SJCRH30 (cell line): ENCODE results near the gene MUC15. TPM values are rescaled to one million over a fixed set of nuclear protein-coding genes. Genes with fewer than 3 reads are reported as not detected.

ENCODE experiments used
- DNase-seq, 2 experiments: peaks; one replicate each; pipeline ENCODE4 v3.0.0-alpha.2; 2015 to 2020
- H3K27ac ChIP-seq: fragments of 250-450 bp; sonication (Bioruptor Pico); 2 replicates; pipeline ENCODE4 v1.5.1; 2020; ENCODE audit warnings: mild to moderate bottlenecking, moderate library complexity
- H3K27me3 ChIP-seq: fragments of 250-450 bp; sonication (Bioruptor Pico); 2 replicates; pipeline ENCODE4 v1.5.1; 2020; ENCODE audit warnings: mild to moderate bottlenecking, moderate library complexity
- H3K36me3 ChIP-seq: fragments of 250-450 bp; sonication (Bioruptor Pico); 2 replicates; pipeline ENCODE4 v1.5.1; 2020; ENCODE audit warnings: mild to moderate bottlenecking, moderate library complexity
- H3K4me1 ChIP-seq: fragments of 250-450 bp; sonication (Bioruptor Pico); 2 replicates; pipeline ENCODE4 v1.5.1; 2020; ENCODE audit warnings: mild to moderate bottlenecking, moderate library complexity
- H3K4me3 ChIP-seq: fragments of 250-450 bp; sonication (Bioruptor Pico); 2 replicates; pipeline ENCODE4 v1.5.1; 2020; ENCODE audit warnings: mild to moderate bottlenecking, moderate library complexity
- H3K9me3 ChIP-seq: fragments of 250-450 bp; sonication (Bioruptor Pico); replicated peaks from 2 replicates; pipeline ENCODE4 v1.5.1; 2020; ENCODE audit warnings: mild to moderate bottlenecking, moderate library complexity
- total RNA-seq: library from RNA; depleted of rRNA; stranded (reverse); fragments of >200 nt; shearing (Covaris generic); gene quantifications from 2 replicates; pipeline ENCODE4 v1.2.3, GENCODE V29; 2014

The MUC15 gene
- total RNA-seq, 1 experiment from 2014 or later, result not detected

DNA sequence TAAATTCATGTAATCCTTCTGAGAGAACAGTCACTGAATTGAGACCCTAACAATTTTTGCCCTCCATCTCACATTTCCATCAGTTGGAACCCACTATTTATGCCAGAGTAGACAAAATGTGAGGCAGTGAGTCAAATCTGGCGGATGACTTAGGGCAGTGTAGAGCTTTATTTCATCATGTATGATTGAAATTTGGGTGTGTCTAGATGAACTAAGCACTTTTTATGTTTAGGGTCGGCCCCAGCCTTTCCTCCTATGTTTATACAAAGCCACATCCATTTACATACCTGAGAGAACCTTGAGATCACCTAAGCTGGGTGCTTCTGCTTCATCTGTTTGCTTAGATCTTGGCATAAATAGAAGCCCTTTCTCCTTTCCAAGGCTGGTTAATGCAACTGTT is 15.0 kb upstream of the MUC15 start:
- no peak overlapping the region for H3K27ac ChIP-seq
- peaks cover 6% of the 10 kb centered on the region; the same call in 1 of the 2 replicates for H3K27me3 ChIP-seq
- no peaks in the 10 kb centered on the region for H3K9me3 ChIP-seq

GRCh38 chr11:26584818-26585217 is 12.8 kb upstream of the MUC15 start:
- Histone ChIP-seq H3K27ac (no peak overlapping the region), H3K9me3 (no peaks in the 10 kb centered on the region), H3K4me1 (no peaks in the 10 kb centered on the region), H3K27me3 (peaks cover 6% of the 10 kb centered on the region; the same call in 1 of the 2 replicates), H3K36me3 (no peaks in the 10 kb centered on the region), H3K4me3 (no peak overlapping the region)
- DNase-seq, result no peak

More for the DNA sequence above, 15.0 kb upstream of the MUC15 start:
- no peaks in the 10 kb centered on the region for H3K4me1 ChIP-seq
- H3K4me3 ChIP-seq, result no peak overlapping the region
- DNase-seq, result no peak
- H3K36me3 ChIP-seq, result no peaks in the 10 kb centered on the region

DNA sequence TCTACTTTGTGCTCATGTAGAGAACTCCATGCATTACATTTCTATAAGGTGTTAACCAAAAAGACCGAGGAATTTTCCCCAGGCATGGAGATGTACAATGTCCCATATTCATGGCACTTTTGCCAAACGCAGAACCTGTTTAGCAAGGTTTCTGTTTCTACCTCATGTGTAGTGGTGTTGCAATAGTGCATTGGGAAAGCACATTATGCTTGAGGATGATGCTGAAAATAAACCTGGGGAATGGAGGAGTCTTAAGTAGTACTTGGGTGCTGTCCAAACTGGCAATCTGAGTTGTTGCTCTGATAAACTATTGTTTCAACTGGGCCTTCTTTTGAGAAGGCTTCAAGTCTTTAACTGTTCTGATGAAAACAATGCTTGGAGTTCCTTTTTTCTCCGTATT is 11.5 kb upstream of the MUC15 start:
- DNase-seq, result no peak
- H3K27ac ChIP-seq, result no peak overlapping the region
- no peak overlapping the region for H3K4me3 ChIP-seq
- no peaks in the 10 kb centered on the region for H3K4me1 ChIP-seq
- H3K36me3 ChIP-seq, result no peaks in the 10 kb centered on the region
- H3K9me3 ChIP-seq, result no peaks in the 10 kb centered on the region
- peaks cover 2% of the 10 kb centered on the region; the same call in 1 of the 2 replicates for H3K27me3 ChIP-seq

GRCh38 chr11:26580929-26581328 is 8.9 kb upstream of the MUC15 start:
- DNase-seq, result no peak
- H3K36me3 ChIP-seq, result no peaks in the 10 kb centered on the region
- H3K27ac ChIP-seq, result no peak overlapping the region
- H3K4me1 ChIP-seq, result no peaks in the 10 kb centered on the region
- no peaks in the 10 kb centered on the region for H3K9me3 ChIP-seq
- H3K4me3 ChIP-seq, result no peak overlapping the region
- no peaks in the 10 kb centered on the region for H3K27me3 ChIP-seq

DNA sequence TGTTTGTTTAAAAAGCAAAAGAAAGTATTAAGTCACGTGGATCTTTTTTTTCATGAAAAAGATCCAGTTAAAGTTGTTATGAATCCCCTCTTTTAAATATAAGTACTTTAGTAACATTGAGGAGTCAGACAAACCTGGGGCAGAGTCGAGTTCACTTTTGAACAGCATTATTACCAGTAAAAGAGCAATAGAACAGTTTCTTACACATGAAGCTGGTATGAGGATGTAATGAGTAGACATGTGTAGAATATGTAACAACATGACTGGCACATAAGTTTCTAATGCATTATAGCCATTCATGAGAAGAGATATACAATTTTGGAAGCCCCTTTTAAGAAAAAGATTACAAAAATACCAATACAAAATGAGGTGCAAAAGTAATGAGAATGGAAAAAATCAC is 7.6 kb upstream of the MUC15 start:
- no peaks in the 10 kb centered on the region for H3K36me3 ChIP-seq
- DNase-seq, result no peak
- H3K9me3 ChIP-seq, result no peaks in the 10 kb centered on the region
- H3K4me3 ChIP-seq, result no peak overlapping the region
- H3K27me3 ChIP-seq, result no peaks in the 10 kb centered on the region
- H3K4me1 ChIP-seq, result no peaks in the 10 kb centered on the region
- no peak overlapping the region for H3K27ac ChIP-seq

GRCh38 chr11:26578998-26579661 is 7.1 kb upstream of the MUC15 start:
- no peaks in the 10 kb centered on the region for H3K9me3 ChIP-seq
- H3K36me3 ChIP-seq, result no peaks in the 10 kb centered on the region
- no peak for DNase-seq
- no peaks in the 10 kb centered on the region for H3K4me1 ChIP-seq
- no peaks in the 10 kb centered on the region for H3K27me3 ChIP-seq
- H3K27ac ChIP-seq, result no peak overlapping the region
- no peak overlapping the region for H3K4me3 ChIP-seq

DNA sequence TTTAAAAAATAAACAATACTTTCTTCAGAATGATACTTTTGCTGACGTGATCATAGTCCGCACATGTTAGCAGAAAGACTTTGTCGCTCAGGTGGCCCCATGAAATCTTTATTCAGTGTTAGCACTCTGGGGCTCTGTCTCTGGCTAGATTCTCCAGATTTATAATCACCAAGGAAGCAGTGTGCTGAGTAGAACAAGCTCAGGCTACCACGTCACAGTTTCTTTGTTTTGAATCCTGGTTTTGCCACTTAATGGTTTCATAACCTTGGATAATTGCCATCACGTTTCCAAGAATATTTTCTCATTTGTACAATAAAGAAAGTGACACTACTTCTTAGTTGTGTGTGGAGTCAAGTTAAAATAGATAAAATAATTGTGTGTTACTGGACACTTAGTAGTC is 3.9 kb upstream of the MUC15 start:
- Histone ChIP-seq H3K4me1 (no peaks in the 10 kb centered on the region), H3K4me3 (no peak overlapping the region), H3K36me3 (no peaks in the 10 kb centered on the region), H3K9me3 (no peaks in the 10 kb centered on the region), H3K27ac (no peak overlapping the region), H3K27me3 (no peaks in the 10 kb centered on the region)
- DNase-seq, result no peak

DNA sequence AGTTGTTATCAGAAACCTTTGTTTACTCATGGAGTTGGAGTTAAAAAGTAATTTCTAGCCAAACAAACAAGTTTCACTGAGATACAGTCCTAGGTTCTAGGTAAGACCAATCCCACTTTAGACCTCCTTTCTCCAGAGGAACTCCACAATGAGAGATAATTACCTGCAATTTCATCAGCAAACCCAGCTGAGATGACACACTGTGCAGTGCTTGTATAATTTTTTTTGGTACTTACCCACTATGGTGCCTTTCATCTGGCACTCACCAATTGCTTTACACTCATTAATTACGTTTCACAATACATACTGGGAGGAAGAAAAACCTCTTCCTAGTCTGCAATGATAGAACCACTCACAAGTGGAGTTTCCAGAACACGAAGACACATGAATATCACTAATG is 1.8 kb upstream of the MUC15 start:
- Histone ChIP-seq H3K27ac (no peak overlapping the region), H3K4me3 (no peak overlapping the region), H3K36me3 (no peaks in the 10 kb centered on the region), H3K9me3 (no peaks in the 10 kb centered on the region), H3K27me3 (no peaks in the 10 kb centered on the region; the same call in 1 of the 2 replicates), H3K4me1 (no peaks in the 10 kb centered on the region)
- no peak for DNase-seq

- no peaks in the 10 kb centered on the region; the same call in 1 of the 2 replicates for H3K27me3 ChIP-seq
- DNase-seq, result no peak
- H3K36me3 ChIP-seq, result no peaks in the 10 kb centered on the region
- no peak overlapping the region for H3K4me3 ChIP-seq
- no peaks in the 10 kb centered on the region for H3K4me1 ChIP-seq
- no peak overlapping the region for H3K27ac ChIP-seq
- H3K9me3 ChIP-seq, result no peaks in the 10 kb centered on the region
Observed at GRCh38 chr11:26572770-26573402, 823 bp upstream of the MUC15 start.

DNA sequence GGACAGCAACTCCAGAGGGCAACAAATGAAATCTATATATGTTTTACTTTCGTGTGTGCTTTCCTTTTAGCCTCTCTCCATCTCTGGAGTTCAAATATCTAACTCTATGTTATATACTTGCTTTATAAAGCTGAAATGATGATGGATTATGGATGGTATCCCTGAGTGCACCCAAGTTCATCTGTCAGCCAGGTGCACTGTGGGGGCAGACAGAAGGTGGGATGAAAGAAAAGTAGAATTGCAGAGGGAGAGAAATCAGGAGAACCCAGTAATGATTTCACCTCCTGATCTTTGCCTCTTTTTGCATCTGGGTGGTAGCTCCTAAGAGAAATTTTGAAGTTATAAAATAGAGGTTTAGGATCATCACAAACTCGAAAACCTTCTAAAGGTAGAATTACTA is 2.4 kb downstream of the MUC15 start:
- no peaks in the 10 kb centered on the region for H3K4me1 ChIP-seq
- no peak overlapping the region for H3K4me3 ChIP-seq
- H3K36me3 ChIP-seq, result no peaks in the 10 kb centered on the region
- H3K27ac ChIP-seq, result no peak overlapping the region
- no peak for DNase-seq
- no peaks in the 10 kb centered on the region for H3K9me3 ChIP-seq
- H3K27me3 ChIP-seq, result no peaks in the 10 kb centered on the region; the same call in 1 of the 2 replicates

GRCh38 chr11:26558190-26558589 is 13.9 kb downstream of the MUC15 start:
- no peak overlapping the region for H3K27ac ChIP-seq
- H3K36me3 ChIP-seq, result no peaks in the 10 kb centered on the region
- no peak overlapping the region for H3K4me3 ChIP-seq
- no peaks in the 10 kb centered on the region; the same call in 1 of the 2 replicates for H3K27me3 ChIP-seq
- H3K4me1 ChIP-seq, result peaks cover 7% of the 10 kb centered on the region
- no peaks in the 10 kb centered on the region; the same call in 1 of the 2 replicates for H3K9me3 ChIP-seq
- DNase-seq, result peak; percentile 2 to 51

GRCh38 chr11:26557666-26558065 is 14.4 kb downstream of the MUC15 start:
- peak in 1 of 2 experiments; percentile 13 for DNase-seq
- no peaks in the 10 kb centered on the region; the same call in 1 of the 2 replicates for H3K9me3 ChIP-seq
- peaks cover 7% of the 10 kb centered on the region for H3K4me1 ChIP-seq
- H3K36me3 ChIP-seq, result no peaks in the 10 kb centered on the region
- H3K27me3 ChIP-seq, result no peaks in the 10 kb centered on the region; the same call in 1 of the 2 replicates
- H3K4me3 ChIP-seq, result no peak overlapping the region
- no peak overlapping the region for H3K27ac ChIP-seq

DNA sequence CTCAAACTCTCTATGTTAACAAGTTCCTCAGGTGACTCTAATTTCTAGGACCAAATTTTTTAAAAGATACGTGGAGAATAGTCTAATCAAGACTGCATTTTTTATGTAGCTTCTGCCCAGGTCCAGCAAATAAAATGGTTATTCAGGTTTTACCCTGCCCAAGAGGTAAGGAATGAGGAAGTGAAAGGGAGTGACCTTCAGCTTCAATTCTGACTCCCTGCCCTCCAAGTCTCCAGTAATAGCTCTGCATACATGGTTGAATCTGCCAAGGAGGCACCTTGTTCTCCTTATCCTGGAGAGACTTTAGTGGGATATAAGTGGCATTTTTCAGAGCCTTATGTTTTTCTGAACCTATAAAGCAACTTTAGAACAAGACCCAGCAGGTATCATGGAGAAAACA is 15.5 kb downstream of the MUC15 start:
- Histone ChIP-seq H3K4me3 (no peak overlapping the region), H3K27me3 (no peaks in the 10 kb centered on the region; the same call in 1 of the 2 replicates)

GRCh38 chr11:26554455-26554854 is 17.6 kb downstream of the MUC15 start:
- H3K4me1 ChIP-seq, result peaks cover 7% of the 10 kb centered on the region
- no peaks in the 10 kb centered on the region; the same call in 1 of the 2 replicates for H3K27me3 ChIP-seq

More for the DNA sequence above, 15.5 kb downstream of the MUC15 start:
- DNase-seq, result no peak
- Histone ChIP-seq H3K9me3 (no peaks in the 10 kb centered on the region; the same call in 1 of the 2 replicates), H3K36me3 (no peaks in the 10 kb centered on the region), H3K4me1 (peaks cover 7% of the 10 kb centered on the region), H3K27ac (no peak overlapping the region)

GRCh38 chr11:26553182-26553581 is 18.9 kb downstream of the MUC15 start:
- Histone ChIP-seq H3K9me3 (no peaks in the 10 kb centered on the region; the same call in 1 of the 2 replicates), H3K4me3 (no peak overlapping the region), H3K27me3 (no peaks in the 10 kb centered on the region)

More at GRCh38 chr11:26554455-26554854, 17.6 kb downstream of the MUC15 start:
- Histone ChIP-seq H3K4me3 (no peak overlapping the region), H3K36me3 (no peaks in the 10 kb centered on the region), H3K9me3 (no peaks in the 10 kb centered on the region; the same call in 1 of the 2 replicates), H3K27ac (no peak overlapping the region)
- no peak for DNase-seq

More at GRCh38 chr11:26553182-26553581, 18.9 kb downstream of the MUC15 start:
- H3K27ac ChIP-seq, result no peak overlapping the region
- H3K4me1 ChIP-seq, result peaks cover 6% of the 10 kb centered on the region
- DNase-seq, result no peak
- H3K36me3 ChIP-seq, result no peaks in the 10 kb centered on the region
